Thoracic aorta (tissue), 2 donors: ENCODE measurements around the gene PHC2. TPM values are rescaled to one million over a fixed set of nuclear protein-coding genes. Genes with fewer than 3 reads are reported as not detected.

Experiments
- ATAC-seq: fragments of 150-250 bp; one replicate; pipeline ENCODE4 v1.8.0; 2017; ENCODE audit warnings: low read depth; ENCODE audit not compliant: insufficient number of reproducible peaks, low FRiP score
- DNase-seq: peaks from one replicate; pipeline ENCODE4 v3.0.0-alpha.2; 2020; ENCODE audit warnings: low spot score
- H3K27ac ChIP-seq, 2 donors: fragments of 200-600 bp; sonication (generic); 1 replicate in 1 of 2; 2 replicates in 1 of 2; pipeline ENCODE4 v1.5.1; 2016; ENCODE audit warnings: mild to moderate bottlenecking in 2 of 2, moderate library complexity in 2 of 2
- H3K27me3 ChIP-seq: fragments of 200-600 bp; sonication (generic); replicated peaks from 2 replicates; pipeline ENCODE4 v1.6.0; 2016; ENCODE audit warnings: mild to moderate bottlenecking; ENCODE audit not compliant: insufficient read depth
- H3K36me3 ChIP-seq: fragments of 200-600 bp; sonication (generic); one replicate; pipeline ENCODE4 v1.5.1; 2016
- H3K4me1 ChIP-seq, 2 donors: fragments of 200-600 bp; sonication (generic); 1 replicate in 1 of 2; 2 replicates in 1 of 2; pipeline versions ENCODE4 v1.5.1 to v1.6.0; 2016; ENCODE audit warnings: low read depth in 2 of 2, mild to moderate bottlenecking in 1 of 2; ENCODE audit not compliant: control insufficient read depth in 1 of 2
- H3K4me3 ChIP-seq: fragments of 200-600 bp; sonication (generic); 2 replicates; pipeline ENCODE4 v1.5.1; 2016; ENCODE audit warnings: mild to moderate bottlenecking
- H3K9me3 ChIP-seq: fragments of 200-600 bp; sonication (generic); 2 replicates; pipeline ENCODE4 v1.5.1; 2016
- CTCF ChIP-seq: fragments of 200-600 bp; sonication (generic); IDR thresholded peaks from one replicate; pipeline ENCODE4 v1.5.1; 2019; ENCODE audit warnings: antibody characterized with exemption
- total RNA-seq, 2 donors: library from RNA; depleted of rRNA; stranded (reverse); fragments of >200 nt; gene quantifications; one replicate each; pipeline versions ENCODE4 v1.1.0 to v1.2.3, GENCODE V29; 2016

The PHC2 gene
- total RNA-seq, 2 donors from 2014 or later = 174 to 238 TPM

DNA sequence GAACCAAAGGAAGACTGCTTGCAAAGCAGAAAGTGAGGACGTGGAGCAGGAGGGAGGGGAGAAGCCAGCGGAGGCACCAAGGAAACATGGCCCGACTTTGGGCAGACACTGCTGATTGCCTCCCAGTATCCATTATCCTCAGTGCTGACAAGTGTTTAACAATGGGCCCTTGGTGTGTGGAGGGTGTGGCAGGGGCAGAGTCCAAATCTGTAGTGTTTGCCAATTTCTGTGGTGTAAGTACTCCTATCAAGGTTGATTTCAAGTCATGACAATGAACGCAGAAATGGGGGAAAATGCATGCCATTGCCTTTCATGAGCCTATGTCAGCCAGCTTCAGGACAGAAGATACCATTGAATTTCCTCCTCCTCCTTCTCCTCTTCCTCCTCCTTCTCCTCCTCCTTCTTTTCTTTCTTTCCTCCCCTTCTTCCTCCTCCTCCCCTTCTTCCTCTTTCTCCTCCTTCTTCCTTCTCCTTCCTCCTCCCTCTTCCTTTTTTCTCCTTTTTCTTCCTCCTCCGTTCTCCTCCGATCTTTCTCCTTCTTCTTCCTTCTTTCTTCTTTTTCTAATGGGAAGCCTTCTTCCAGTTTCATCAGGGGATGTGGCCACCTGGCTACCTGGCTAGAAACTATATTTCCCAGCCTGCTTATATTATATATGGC, 10.3 kb upstream of the PHC2 start:
- Histone ChIP-seq H3K27me3 (no peaks in the 10 kb centered on the region), H3K4me1 (no peaks in the 10 kb centered on the region), H3K36me3 (no peaks in the 10 kb centered on the region), H3K4me3 (no peak overlapping the region), H3K27ac (no peak overlapping the region), H3K9me3 (no peaks in the 10 kb centered on the region)
- DNase-seq (no peak), ATAC-seq (no peak)
- TF ChIP-seq CTCF = no peak

DNA sequence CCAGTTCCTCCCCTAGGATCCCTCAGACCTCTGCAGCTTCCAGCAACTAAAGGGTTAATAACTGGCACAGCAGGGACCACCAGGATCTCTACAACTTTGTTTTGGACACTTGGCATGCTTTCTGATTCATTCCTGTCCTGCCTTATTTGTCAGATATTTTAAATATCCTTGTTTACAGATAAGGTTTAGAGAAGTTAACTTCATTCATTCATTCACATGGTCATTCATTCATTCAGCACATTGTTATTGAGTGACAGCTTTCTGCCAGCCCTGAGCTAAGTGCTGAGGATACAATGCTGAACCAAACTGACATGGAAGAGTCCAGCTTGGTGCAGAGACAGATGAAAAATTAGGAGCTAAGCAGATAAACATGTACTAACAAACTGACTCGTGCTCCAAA, 8.8 kb upstream of the PHC2 start:
- Histone ChIP-seq H3K27ac (no peak overlapping the region), H3K4me1 (no peaks in the 10 kb centered on the region), H3K27me3 (no peaks in the 10 kb centered on the region), H3K36me3 (no peaks in the 10 kb centered on the region), H3K9me3 (no peaks in the 10 kb centered on the region), H3K4me3 (no peak overlapping the region)
- no peak for DNase-seq
- no peak for TF ChIP-seq CTCF
- no peak for ATAC-seq

- ATAC-seq = no peak
- no peak for DNase-seq
- Histone ChIP-seq H3K4me1 (no peaks in the 10 kb centered on the region), H3K4me3 (no peak overlapping the region), H3K27me3 (no peaks in the 10 kb centered on the region), H3K36me3 (no peaks in the 10 kb centered on the region), H3K9me3 (no peaks in the 10 kb centered on the region), H3K27ac (no peak overlapping the region)
- no peak for TF ChIP-seq CTCF
Measured at GRCh38 chr1:33438364-33439160, 7.7 kb upstream of the PHC2 start.

- Histone ChIP-seq H3K36me3 (no peaks in the 10 kb centered on the region), H3K4me3 (no peak overlapping the region), H3K4me1 (no peaks in the 10 kb centered on the region), H3K9me3 (no peaks in the 10 kb centered on the region), H3K27me3 (no peaks in the 10 kb centered on the region), H3K27ac (no peak overlapping the region)
- TF ChIP-seq CTCF = no peak
- no peak for DNase-seq
- ATAC-seq = no peak
Measured at GRCh38 chr1:33436557-33437285, 5.8 kb upstream of the PHC2 start.

- no peaks in the 10 kb centered on the region for H3K9me3 ChIP-seq
- no peaks in the 10 kb centered on the region for H3K36me3 ChIP-seq
- H3K27ac ChIP-seq = no peak overlapping the region
- TF ChIP-seq CTCF = no peak
- DNase-seq = no peak
- ATAC-seq = no peak
- H3K4me1 ChIP-seq = no peaks in the 10 kb centered on the region
- H3K4me3 ChIP-seq = no peak overlapping the region
- H3K27me3 ChIP-seq = no peaks in the 10 kb centered on the region
Measured at GRCh38 chr1:33435096-33435820, 4.4 kb upstream of the PHC2 start.
